ENCODE measurements around the gene TSPEAR.

The TSPEAR gene

DNA sequence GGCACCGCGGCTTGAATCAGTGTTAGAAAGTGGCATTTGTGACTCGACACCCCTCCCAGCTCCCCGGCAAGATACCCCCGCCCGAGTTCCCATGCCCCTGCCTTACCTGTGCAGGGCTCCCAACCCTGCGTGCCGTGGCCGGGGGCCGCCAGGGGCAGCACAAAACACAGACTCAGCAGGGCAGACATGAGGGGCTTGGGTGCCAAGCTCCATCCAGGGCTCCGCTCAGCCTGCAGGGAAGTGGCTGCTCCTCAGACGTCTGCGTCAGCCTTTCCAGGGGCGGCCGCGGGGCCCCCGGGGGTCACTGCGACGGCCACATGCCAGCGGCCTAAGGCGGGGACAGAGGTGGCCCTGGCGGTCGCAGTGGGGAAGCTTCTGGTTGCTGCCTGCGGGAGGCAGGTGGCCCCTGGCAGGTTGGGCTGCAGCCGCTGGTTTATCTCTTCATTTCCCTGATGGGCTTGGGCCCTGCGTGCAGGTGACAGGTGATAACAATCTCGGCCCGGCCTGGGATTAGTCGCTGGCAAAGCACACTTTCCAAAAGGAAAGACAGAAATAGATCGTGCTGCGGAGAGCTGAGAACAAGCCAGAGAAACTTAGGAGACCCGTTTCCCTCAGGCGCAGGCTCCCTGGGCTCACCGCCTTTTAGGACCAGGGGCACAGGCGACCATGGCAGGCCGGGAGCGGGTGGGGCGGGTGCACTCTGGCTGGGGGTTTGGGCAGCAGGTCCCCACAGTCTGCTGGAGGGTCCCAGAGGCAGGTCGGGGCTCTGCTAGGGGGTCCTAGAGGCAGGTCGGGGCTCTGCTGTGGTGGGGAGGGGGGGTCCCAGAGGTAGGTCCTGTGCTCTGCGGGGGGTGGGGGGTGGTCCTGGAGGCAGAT is at the start of gene TSPEAR:
Gene TSPEAR, minus strand, starts transcription at position 246 of the 876 bp plus-strand sequence. Its CDS starts 58 bp downstream, at position 188.
- no peak for DNase-seq

- DNase-seq, result no peak
These were observed 49.0 kb upstream of the TSPEAR start for GRCh38 chr21:44760376-44760775.

DNA sequence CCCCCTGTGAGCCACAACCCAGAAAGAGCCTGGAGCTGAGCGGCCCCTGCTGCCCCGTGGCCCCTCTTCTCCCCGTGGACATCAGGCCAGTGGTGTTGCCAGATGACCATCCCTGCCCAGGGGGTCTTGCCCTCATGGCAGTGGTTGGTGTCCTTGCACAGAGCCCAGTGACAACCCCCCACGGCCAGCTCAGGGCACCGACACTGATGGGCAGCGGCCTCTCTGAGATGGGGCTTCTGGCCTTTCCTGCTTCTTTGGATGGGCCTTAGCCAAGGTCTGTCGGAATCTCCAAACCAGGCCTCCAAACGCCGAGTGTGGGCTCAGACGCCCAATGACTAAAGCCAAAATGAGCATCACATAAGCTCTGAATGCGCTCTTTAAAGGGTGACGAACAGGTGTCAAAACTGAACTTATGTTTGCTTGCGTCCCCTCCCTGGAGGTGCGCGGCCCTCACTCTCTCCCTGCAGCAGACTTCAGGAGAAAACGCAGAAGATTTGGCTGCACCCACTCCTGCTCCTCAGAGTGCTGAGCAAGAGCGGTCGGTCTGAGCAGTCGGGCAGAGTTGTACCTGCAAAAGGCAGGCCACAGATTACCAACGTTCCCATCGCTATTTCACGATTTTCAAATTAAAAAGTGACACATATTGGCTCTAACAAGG is 48.4 kb upstream of the TSPEAR start:
- no peak for DNase-seq

DNA sequence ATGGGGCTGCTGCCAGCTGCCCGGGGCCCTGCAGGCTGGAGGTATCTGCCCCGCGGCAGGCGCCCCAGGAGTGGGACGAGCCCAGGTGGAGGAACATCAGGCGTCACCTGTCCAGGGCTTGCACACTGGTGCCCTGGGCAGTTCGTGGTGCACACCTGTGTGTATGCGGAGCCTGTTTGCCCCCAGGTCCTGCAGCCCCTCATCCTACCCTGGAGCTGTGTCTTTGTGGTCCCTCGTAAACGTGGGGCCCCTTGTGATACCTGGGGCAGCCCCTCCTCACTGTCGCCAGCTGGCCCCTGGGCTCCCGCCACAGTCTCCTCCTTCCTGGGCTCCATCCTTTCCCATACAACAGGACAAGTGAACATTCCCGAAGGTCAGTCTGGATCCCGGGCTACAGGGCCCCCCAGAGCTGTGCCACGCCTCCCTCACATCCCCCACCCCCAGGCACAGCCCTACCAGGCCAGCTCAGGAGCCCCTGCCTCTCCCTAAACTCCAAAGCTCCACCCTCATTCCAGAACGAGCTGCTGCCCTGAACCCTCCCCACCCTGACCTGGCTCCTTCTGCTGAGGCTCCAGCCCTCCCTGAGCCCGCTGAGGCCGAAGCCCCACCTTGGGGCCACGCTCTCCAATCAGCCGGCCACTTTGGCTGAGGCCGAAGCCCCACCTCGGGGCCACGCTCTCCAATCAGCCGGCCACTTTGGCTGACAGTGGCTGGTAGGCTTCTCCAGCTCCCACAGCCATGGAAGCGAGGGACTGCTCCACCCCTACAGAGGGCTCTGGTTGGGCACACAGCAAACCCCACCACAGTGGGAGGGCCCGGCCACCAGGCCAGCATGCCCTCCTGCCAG is 47.6 kb upstream of the TSPEAR start:
- DNase-seq, result no peak

DNA sequence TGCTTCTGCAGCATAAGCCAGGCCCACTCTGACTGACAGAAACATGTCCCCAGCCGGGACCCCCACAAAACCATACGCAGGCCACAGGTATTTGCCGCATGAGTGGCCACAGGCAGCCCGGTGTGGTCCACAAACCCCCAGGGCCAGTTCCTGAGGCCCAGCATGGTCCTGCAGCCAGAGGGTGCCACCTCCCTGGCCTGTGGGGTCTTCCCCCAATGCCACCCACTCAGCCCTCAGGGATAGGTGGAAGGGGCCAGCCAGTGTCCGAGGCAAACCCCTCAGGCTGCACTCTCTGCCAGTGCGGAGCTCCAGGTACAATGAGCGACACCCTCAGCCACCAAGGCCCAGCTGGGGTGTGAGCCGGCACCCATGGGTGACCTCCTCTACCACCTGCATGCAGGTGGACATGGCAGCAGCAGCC is 46.8 kb upstream of the TSPEAR start:
- no peak for DNase-seq

DNA sequence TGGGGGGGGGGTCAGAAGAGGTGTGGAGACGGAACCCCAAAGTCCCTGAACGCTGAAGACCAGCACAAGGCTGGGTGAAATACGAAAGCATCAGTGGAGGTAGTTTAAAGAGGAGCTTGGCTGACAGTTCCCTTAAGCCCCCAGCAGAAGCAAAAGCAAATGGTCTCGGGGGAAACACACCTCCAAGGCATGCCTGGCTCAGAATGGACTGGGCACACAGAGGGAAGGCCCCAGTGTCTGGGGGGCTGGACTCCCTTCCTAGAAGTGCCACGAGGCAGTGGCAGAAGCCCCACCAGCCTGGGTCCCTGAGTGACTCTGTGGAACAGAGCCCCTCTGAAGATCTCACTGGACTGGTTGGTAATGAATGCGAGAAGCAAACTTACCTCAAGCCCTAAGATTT is 46.4 kb upstream of the TSPEAR start:
- DNase-seq, result no peak

DNA sequence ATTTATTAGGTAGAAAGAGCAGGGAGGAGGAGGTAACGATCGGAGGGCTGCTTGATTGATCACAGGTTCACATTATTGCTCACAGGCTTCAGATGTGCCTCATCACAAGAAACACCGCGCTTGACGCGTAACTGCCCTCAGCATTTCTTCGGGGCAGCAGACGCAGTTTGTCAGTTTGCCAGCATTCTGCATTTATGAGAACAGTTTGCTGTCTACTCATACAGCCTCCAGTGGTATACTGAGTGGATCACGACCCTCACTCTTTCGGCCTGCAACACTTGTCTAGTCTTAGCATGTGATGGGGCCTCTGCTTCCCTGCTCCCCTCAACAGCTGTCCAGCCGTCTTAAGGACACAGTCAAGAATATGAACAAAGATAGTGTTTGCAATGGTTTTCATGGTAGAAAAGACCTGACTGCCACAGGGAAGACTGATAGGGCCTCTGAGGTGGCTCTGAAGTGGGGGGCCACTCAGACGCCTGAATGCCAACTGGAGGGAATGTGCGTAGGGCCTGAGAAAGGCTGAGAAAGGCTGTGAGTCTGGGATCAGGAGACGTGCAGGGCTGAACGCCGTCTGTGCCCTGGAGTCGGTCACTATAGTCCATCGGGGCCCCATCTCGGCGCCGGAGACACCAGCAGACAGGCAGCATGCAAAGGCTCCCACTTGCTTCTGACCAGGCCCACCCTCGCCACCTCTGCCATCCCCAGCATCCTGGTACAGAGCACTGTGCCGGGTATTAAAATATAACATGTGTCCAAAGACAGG is 45.2 kb upstream of the TSPEAR start:
- no peak for DNase-seq

DNA sequence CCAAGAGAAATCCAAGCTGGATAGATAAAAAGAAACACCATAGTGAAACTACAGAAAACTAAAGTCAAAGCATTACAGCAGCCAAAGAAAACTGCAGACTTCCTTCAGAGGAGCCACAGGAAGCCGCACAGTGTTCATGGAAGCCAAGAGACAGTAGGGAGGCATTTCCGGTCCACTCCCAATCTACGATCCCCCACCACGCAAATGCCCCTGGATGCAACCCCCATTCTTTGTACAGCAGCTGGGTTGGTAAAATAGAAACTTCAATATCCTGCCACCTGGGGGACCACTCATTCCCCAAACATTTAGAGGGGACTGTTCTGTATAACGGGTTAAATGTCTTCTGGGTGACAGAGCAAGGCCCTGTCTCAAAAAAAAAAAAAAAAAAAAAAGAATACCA is 43.9 kb upstream of the TSPEAR start:
- peak; percentile 12 for DNase-seq

DNA sequence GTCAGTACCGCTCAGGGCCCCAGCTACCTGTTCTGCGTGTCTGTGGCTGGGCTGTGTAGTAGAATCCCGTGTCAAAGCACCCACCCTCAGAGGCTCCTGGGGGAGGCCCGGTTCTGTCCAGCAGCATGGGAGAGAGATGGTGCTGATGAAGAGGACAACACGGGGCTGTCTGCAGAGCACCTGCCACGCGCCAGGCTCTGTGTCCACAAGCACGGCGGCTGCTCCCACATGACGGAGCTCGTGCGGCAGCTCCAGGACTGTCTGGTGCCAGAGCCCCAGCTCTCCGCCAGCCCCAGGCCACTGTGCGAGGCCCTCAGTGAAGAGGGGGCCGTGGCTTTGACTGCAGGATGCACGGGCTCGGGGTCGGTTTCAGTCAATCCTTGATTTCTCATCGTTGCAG is 42.0 kb upstream of the TSPEAR start:
- no peak for DNase-seq

- no peak for DNase-seq
These were observed 41.4 kb upstream of the TSPEAR start for GRCh38 chr21:44752671-44753235.

DNA sequence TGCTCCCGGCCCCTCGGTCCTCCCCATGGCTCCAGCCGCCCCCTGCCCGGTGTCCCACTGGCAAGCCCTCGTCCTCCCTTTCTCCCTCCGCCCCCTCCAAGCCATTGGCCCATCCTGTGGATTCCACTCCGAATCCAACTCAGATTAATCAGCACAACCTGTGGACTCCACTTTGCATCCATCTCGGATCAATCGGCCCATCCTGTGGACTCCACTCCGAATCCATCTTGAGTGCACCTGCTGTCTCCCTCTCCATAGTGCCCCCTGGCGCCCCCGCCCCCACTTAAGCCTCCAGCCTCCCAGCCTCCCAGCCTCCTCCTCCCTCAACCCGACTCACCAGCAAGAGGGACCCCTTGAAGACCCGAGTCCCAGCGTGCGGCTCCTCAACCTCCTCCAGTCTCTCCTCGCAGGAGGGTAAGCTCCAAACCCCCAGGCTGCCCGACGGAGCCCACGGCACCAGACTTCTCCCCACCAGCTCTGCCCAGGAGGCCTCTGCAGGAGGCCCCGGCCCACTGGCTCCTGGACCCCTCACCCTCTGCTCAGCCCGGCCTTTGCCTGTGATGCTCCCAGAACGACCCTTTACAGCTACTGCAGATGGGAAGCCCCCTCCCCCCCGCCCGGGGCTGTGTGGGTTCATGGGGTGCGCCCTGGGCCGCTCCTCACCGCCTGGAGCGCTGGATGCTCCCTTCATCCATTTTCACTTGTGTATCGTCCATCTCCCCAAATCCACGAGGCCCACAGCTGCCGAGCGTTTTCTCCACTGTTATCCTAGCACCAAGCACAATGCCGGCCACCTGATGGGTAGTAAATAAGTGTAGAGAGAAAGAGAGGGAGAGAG is 40.6 kb upstream of the TSPEAR start:
- no peak for DNase-seq

GRCh38 chr21:44751186-44751798 is 39.9 kb upstream of the TSPEAR start:
- DNase-seq, result no peak

DNA sequence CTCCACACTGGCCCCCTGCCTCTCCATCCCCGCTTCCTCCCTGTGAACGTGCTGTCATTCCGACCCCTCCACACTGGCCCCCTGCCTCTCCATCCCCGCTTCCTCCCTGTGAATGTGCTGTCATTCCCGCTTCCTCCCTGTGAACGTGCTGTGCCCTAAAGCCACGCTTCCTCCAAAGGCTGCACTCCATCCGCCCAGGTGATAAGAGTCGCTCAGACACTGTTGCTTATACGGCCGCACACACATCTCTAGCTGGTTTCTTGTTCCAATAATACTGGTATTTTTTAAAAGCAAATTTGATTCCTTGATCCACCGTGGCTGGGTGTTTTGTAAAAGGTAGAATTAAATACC is 39.3 kb upstream of the TSPEAR start:
- no peak for DNase-seq

- DNase-seq, result no peak
These were observed 38.6 kb upstream of the TSPEAR start for GRCh38 chr21:44749759-44750674.

DNA sequence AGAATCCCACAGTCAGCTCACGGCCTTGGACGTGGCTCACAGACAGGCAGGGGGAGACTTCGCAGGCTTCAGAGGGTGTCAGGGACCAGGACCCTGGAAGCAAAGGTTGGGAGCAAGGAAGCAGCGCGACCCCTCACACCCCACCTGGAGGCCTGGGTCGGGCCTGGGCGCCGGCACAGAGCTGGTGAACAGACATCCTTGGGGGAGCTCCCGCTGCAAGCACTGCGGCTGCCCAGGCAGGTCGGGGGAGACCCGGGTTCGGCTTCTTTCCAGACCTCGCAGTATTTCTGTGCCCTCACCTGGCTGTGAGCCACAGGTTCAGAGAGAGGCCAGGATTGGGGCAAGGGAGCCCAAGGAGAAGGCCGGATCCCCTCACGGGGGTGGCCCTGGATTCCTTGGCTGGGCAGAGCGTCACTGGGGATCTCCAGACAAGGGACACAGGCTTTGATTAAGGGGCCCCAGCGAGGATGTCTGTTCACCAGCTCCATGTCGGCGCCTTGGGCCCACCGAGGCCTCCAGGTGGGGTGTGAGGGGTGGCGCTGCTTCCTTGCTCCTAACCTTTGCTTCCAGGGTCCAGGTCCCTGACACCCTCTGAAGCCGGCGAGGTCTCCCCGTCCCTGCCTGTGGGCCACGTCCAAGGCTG is 37.9 kb upstream of the TSPEAR start:
- no peak for DNase-seq

GRCh38 chr21:44748621-44749020 is 37.2 kb upstream of the TSPEAR start:
- DNase-seq, result no peak

- DNase-seq, result peak; percentile 55
These were observed 31.2 kb upstream of the TSPEAR start for GRCh38 chr21:44742418-44743153.

- no peak for DNase-seq
These were observed 30.5 kb upstream of the TSPEAR start for GRCh38 chr21:44741921-44742320.

GRCh38 chr21:44740742-44741141 is 29.4 kb upstream of the TSPEAR start:
- DNase-seq, result no peak

All from CD4-positive, alpha-beta T cell treated with Interleukin-10 for 1 hour (primary cell).